K562 (cell line): Measurements from ENCODE around the gene ENTR1. TPM values are rescaled to one million over a fixed set of nuclear protein-coding genes. Genes with fewer than 3 reads are reported as not detected.

Source experiments
- ARID3A ChIP-seq: IDR thresholded peaks from 2 replicates; pipeline ENCODE4 v1.6.1; 2012; ENCODE audit warnings: low read depth, low read length, improper control_type of control experiment, borderline replicate concordance
- ATF4 ChIP-seq: fragments of 450-650 bp; formaldehyde crosslinking; IDR thresholded peaks from 2 replicates; pipeline ENCODE4 v1.4.0; 2022; ENCODE audit warnings: mild to moderate bottlenecking, moderate library complexity
- HDAC1 ChIP-seq, 2 experiments: fragments of 450-650 bp; IDR thresholded peaks; 2 replicates each; pipeline ENCODE4 v1.6.1; 2016 to 2017; ENCODE audit warnings: inconsistent platforms in 1 of 2, mild to moderate bottlenecking in 1 of 2, moderate library complexity in 1 of 2
- HNRNPH1 ChIP-seq: fragments of 200-400 bp; formaldehyde crosslinking; optimal IDR thresholded peaks from 2 replicates; pipeline ENCODE3; 2017; ENCODE audit warnings: low read depth, mild to moderate bottlenecking, low read length, moderate library complexity
- HNRNPLL ChIP-seq: fragments of 200-400 bp; formaldehyde crosslinking; IDR thresholded peaks from 2 replicates; pipeline ENCODE4 v1.6.1; 2017; ENCODE audit warnings: low read length, low read depth, mild to moderate bottlenecking; ENCODE audit not compliant: poor library complexity, severe bottlenecking
- KAT8 ChIP-seq: fragments of 450-650 bp; IDR thresholded peaks from 2 replicates; pipeline ENCODE4 v1.6.1; 2016; ENCODE audit warnings: low read depth, mild to moderate bottlenecking
- LCOR ChIP-seq: sonication (generic); formaldehyde crosslinking; IDR thresholded peaks from 2 replicates; pipeline ENCODE4 v1.8.0; 2022; ENCODE audit warnings: mild to moderate bottlenecking, missing genetic modification reagents
- MTA1 ChIP-seq: fragments of 450-650 bp; IDR thresholded peaks from 2 replicates; pipeline ENCODE4 v1.6.1; 2017; ENCODE audit warnings: borderline replicate concordance
- MYC ChIP-seq, 2 experiments: fragments of 250-450 bp in 1 of 2; sonication (Bioruptor Pico) in 1 of 2; IDR thresholded peaks; 2 replicates each; pipeline versions ENCODE4 v1.5.1 to v1.6.1; 2012 to 2021; ENCODE audit warnings: low read depth in 2 of 2, borderline replicate concordance in 1 of 2, improper control_type of control experiment in 1 of 2, low read length in 1 of 2, mild to moderate bottlenecking in 1 of 2, moderate library complexity in 1 of 2
- PCBP1 ChIP-seq: fragments of 200-400 bp; formaldehyde crosslinking; IDR thresholded peaks from 2 replicates; pipeline ENCODE4 v1.6.1; 2018; ENCODE audit warnings: mild to moderate bottlenecking, low read depth, low read length; ENCODE audit not compliant: poor library complexity, severe bottlenecking
- POLR2AphosphoS5 ChIP-seq: IDR thresholded peaks from 2 replicates; pipeline ENCODE4 v1.6.1; 2011; ENCODE audit warnings: mild to moderate bottlenecking, low read depth, low read length, moderate library complexity; ENCODE audit not compliant: control insufficient read depth, insufficient read depth
- RAD51 ChIP-seq: fragments of 450-650 bp; IDR thresholded peaks from 2 replicates; pipeline ENCODE4 v1.7.1; 2016; ENCODE audit warnings: low read depth, mild to moderate bottlenecking, borderline replicate concordance
- SMAD2 ChIP-seq: fragments of 150-350 bp; IDR thresholded peaks from 2 replicates; pipeline ENCODE4 v1.6.1; 2014; ENCODE audit warnings: low read depth, mild to moderate bottlenecking, low read length
- SMAD4 ChIP-seq: fragments of 250-450 bp; sonication (Bioruptor Pico); conservative IDR thresholded peaks from 2 replicates; pipeline ENCODE4 v1.8.0; 2021; ENCODE audit warnings: inconsistent platforms, mild to moderate bottlenecking, moderate library complexity
- SMARCA5 ChIP-seq: fragments of 450-650 bp; IDR thresholded peaks from 2 replicates; pipeline ENCODE4 v1.6.1; 2016
- SNRNP70 ChIP-seq: fragments of 200-400 bp; formaldehyde crosslinking; optimal IDR thresholded peaks from 2 replicates; pipeline ENCODE3; 2017; ENCODE audit warnings: low read depth, low read length
- SRSF3 ChIP-seq: fragments of 200-400 bp; formaldehyde crosslinking; IDR thresholded peaks from 2 replicates; pipeline ENCODE4 v1.6.1; 2016; ENCODE audit warnings: mild to moderate bottlenecking, low read length, moderate library complexity; ENCODE audit not compliant: insufficient read depth
- TFAP4 ChIP-seq: sonication (generic); formaldehyde crosslinking; IDR thresholded peaks from 2 replicates; pipeline ENCODE4 v1.8.0; 2022; ENCODE audit warnings: missing genetic modification reagents, mild to moderate bottlenecking, moderate library complexity, borderline replicate concordance
- TGIF2 ChIP-seq: sonication (generic); formaldehyde crosslinking; IDR thresholded peaks from 2 replicates; pipeline ENCODE4 v1.8.1; 2022; ENCODE audit warnings: mild to moderate bottlenecking, missing genetic modification reagents, moderate library complexity
- ZBTB1 ChIP-seq: sonication (generic); formaldehyde crosslinking; IDR thresholded peaks from 2 replicates; pipeline ENCODE4 v1.8.1; 2023; ENCODE audit warnings: missing genetic modification reagents, low read depth, mild to moderate bottlenecking, borderline replicate concordance
- ZKSCAN1 ChIP-seq: fragments of 150-350 bp; IDR thresholded peaks from 2 replicates; pipeline ENCODE4 v1.6.1; 2016; ENCODE audit warnings: low read depth, low read length
- ZNF253 ChIP-seq: fragments of 250-450 bp; sonication (Bioruptor Pico); conservative IDR thresholded peaks from 2 replicates; pipeline ENCODE4 v1.6.1; 2021; ENCODE audit warnings: mild to moderate bottlenecking
- ZNF263 ChIP-seq: sonication (generic); formaldehyde crosslinking; IDR thresholded peaks from 2 replicates; pipeline ENCODE4 v1.8.0; 2022; ENCODE audit warnings: mild to moderate bottlenecking, missing genetic modification reagents, borderline replicate concordance
- ZNF408 ChIP-seq: fragments of 250-450 bp; sonication (Bioruptor Pico); IDR thresholded peaks from 2 replicates; pipeline ENCODE4 v1.4.0; 2020; ENCODE audit warnings: low read depth, mild to moderate bottlenecking, moderate library complexity
- ZNF644 ChIP-seq: fragments of 200-800 bp; sonication (Bioruptor generic); IDR thresholded peaks from 2 replicates; pipeline ENCODE4 v1.6.1; 2016; ENCODE audit warnings: low read depth, missing genetic modification characterization, missing compliant biosample characterization
- polyA plus RNA-seq, 8 experiments: library from polyadenylated mRNA; depleted of rRNA in 4 of 8; stranded (reverse) in 5 of 8; unstranded in 3 of 8; fragments of >200 nt; fragmentation: Nextera tagmentation in 2 of 8; fragmentation: Illumina TruSeq in 1 of 8; extraction: Ambion mirVana in 2 of 8; extraction: Trizol in 1 of 8; gene quantifications; 2 replicates each; pipeline versions ENCODE4 v1.2.1 to v1.2.3, GENCODE V29; 2011 to 2014; ENCODE audit warnings: inconsistent platforms in 1 of 8, missing spikeins in 1 of 8
- total RNA-seq, 7 experiments: library from RNA; depleted of rRNA in 6 of 7; stranded (reverse); fragments of >200 nt in 6 of 7; fragmentation: Illumina TruSeq in 2 of 7; extraction: Trizol in 2 of 7; gene quantifications; 2 replicates each; pipeline versions ENCODE4 v1.2.1 to v1.2.3, GENCODE V29; 2011 to 2021; ENCODE audit warnings: low replicate concordance in 1 of 7

Gene ENTR1
- total and polyA plus RNA-seq, 9 of the 15 experiments (the other 6 are each of a cell fraction or from before 2014, with no cell fraction given): 6.7 to 106 (median 72.6) TPM

- TF ChIP-seq ARID3A: no peak
- TF ChIP-seq LCOR (CRISPR knock-in tag): 0 out of 2 replicates have a peak, but pooled peaks have one; percentile 28
- no peak for TF ChIP-seq ZKSCAN1
- TF ChIP-seq MTA1: peak; percentile 38; the same call in 1 of the 2 replicates
- no peak for TF ChIP-seq ZNF408 (CRISPR knock-in tag)
- TF ChIP-seq SMARCA5: no peak
- TF ChIP-seq TGIF2 (CRISPR knock-in tag): peak; percentile 58; the same call in 1 of the 2 replicates
- TF ChIP-seq ATF4: peak; percentile 91
- peak; percentile 96 for TF ChIP-seq TFAP4 (CRISPR knock-in tag)
- TF ChIP-seq PCBP1: peak; percentile 31
- TF ChIP-seq MYC (IDR thresholded peaks at IDR 0.05; ENCODE audit: low read depth, low read length): peak; percentile 94
- peak; percentile 74; the same call in 1 of the 2 replicates for TF ChIP-seq MYC (CRISPR knock-in tag; IDR thresholded peaks at IDR 0.05; ENCODE audit: borderline replicate concordance, low read depth)
- no peak for TF ChIP-seq HNRNPLL
- no peak for TF ChIP-seq SNRNP70
- peak; percentile 93 for TF ChIP-seq ZNF263 (CRISPR knock-in tag)
- TF ChIP-seq ZNF253 (CRISPR knock-in tag): no peak
- peak in 1 of 2 experiments; percentile 84; a peak in 2 of 4 replicates for TF ChIP-seq HDAC1 (IDR thresholded peaks at IDR 0.05)
- TF ChIP-seq ZBTB1 (CRISPR knock-in tag): no peak
- no peak for TF ChIP-seq SMAD2
- TF ChIP-seq KAT8: no peak
- no peak for TF ChIP-seq HNRNPH1
- TF ChIP-seq ZNF644 (tag): no peak
- TF ChIP-seq SRSF3: peak; percentile 79; the same call in 1 of the 2 replicates
- TF ChIP-seq SMAD4 (CRISPR knock-in tag): peak; percentile 48
- no peak for TF ChIP-seq POLR2AphosphoS5
- TF ChIP-seq RAD51: peak; percentile 54; the same call in 1 of the 2 replicates
Observed at GRCh38 chr9:136372561-136373299, 37.7 kb downstream of the ENTR1 start (continued).
